Measurements from ENCODE around the gene TSR3. TPM values are rescaled to one million over a fixed set of nuclear protein-coding genes. Genes with fewer than 3 reads are reported as not detected.

TSR3 gene
- total RNA-seq, 1 experiment from 2014 or later, result 58.8 TPM

GRCh38 chr16:1401061-1401757 lies 49.5 kb upstream of the TSR3 start:
- H3K27me3 ChIP-seq (ENCODE audit: insufficient read depth, low read length), result no peaks in the 10 kb centered on the region
- H2BK20ac ChIP-seq (ENCODE audit: low read depth, low read length, poor library complexity, severe bottlenecking), result no peak overlapping the region
- no peaks in the 10 kb centered on the region; the same call in 1 of the 2 replicates for H3K79me2 ChIP-seq (ENCODE audit: insufficient read depth, low read length)
- H3K23ac ChIP-seq (ENCODE audit: insufficient read length, low read depth, low read length), result no peak overlapping the region
- no peak overlapping the region for H3K4ac ChIP-seq (ENCODE audit: low read depth, low read length)
- no peaks in the 10 kb centered on the region for H3K79me1 ChIP-seq (ENCODE audit: insufficient read depth, low read depth, low read length, poor library complexity, severe bottlenecking)
- H4K91ac ChIP-seq (ENCODE audit: insufficient read length, low read depth, low read length), result no peak overlapping the region
- no peaks in the 10 kb centered on the region for H3K9me3 ChIP-seq (ENCODE audit: control insufficient read depth, low read depth, low read length)
- H2AK5ac ChIP-seq (ENCODE audit: insufficient read length, low read length), result no peak overlapping the region
- no peak overlapping the region for H3K27ac Mint-ChIP-seq
- TF ChIP-seq, protein P1, sequence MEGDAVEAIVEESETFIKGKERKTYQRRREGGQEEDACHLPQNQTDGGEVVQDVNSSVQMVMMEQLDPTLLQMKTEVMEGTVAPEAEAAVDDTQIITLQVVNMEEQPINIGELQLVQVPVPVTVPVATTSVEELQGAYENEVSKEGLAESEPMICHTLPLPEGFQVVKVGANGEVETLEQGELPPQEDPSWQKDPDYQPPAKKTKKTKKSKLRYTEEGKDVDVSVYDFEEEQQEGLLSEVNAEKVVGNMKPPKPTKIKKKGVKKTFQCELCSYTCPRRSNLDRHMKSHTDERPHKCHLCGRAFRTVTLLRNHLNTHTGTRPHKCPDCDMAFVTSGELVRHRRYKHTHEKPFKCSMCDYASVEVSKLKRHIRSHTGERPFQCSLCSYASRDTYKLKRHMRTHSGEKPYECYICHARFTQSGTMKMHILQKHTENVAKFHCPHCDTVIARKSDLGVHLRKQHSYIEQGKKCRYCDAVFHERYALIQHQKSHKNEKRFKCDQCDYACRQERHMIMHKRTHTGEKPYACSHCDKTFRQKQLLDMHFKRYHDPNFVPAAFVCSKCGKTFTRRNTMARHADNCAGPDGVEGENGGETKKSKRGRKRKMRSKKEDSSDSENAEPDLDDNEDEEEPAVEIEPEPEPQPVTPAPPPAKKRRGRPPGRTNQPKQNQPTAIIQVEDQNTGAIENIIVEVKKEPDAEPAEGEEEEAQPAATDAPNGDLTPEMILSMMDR (conservative IDR thresholded peaks at IDR 0.05), result no peak
- no peak overlapping the region for H2BK5ac ChIP-seq (ENCODE audit: insufficient read length, low read length)
- H2BK120ac ChIP-seq (ENCODE audit: low read depth, low read length, poor library complexity, severe bottlenecking), result no peak overlapping the region
- peaks cover 7 to 33% (median 32%) of the 10 kb centered on the region in 3 experiments; a peak in 6 of 7 replicates for H3K36me3 Mint-ChIP-seq (ENCODE audit: insufficient read depth in 1 of 3, low read depth in 3 of 3)
- no peak overlapping the region for H2AFZ ChIP-seq (ENCODE audit: low read length)
- DNase-seq, result no peak
- no peaks in the 10 kb centered on the region for H3K27me3 Mint-ChIP-seq (ENCODE audit: low read depth)
- H3K27ac ChIP-seq (ENCODE audit: insufficient read length, low read depth, low read length), result no peak overlapping the region
- no peak overlapping the region for H3K18ac ChIP-seq (ENCODE audit: insufficient read length, low read depth, low read length)
- H3K56ac ChIP-seq (ENCODE audit: insufficient read length, low read depth, low read length), result no peak overlapping the region
- WGBS (ENCODE audit: extremely low coverage, insufficient read length, low lambda C conversion rate), result no CpG with 5 or more reads among the region's 29 CpGs
- no peak overlapping the region for H2BK15ac ChIP-seq (ENCODE audit: low read depth, low read length)
- no peak overlapping the region for H3K4me2 ChIP-seq (ENCODE audit: insufficient read depth, insufficient read length, low read length)
- no peaks in the 10 kb centered on the region for H3K4me1 ChIP-seq (ENCODE audit: insufficient read depth, low read length)
- no peak overlapping the region for H3K9ac ChIP-seq (ENCODE audit: extremely low read depth, insufficient read length, low read length)
- no peak overlapping the region for H3K4me3 Mint-ChIP-seq
- no peak overlapping the region for H4K5ac ChIP-seq (ENCODE audit: insufficient read length, low read depth, low read length)
- H3K9me3 Mint-ChIP-seq, result no peaks in the 10 kb centered on the region
- H3K14ac ChIP-seq (ENCODE audit: insufficient read depth, low read length), result no peak overlapping the region
- H3K4me1 Mint-ChIP-seq, result no peaks in the 10 kb centered on the region
- H4K8ac ChIP-seq (replicated peaks; ENCODE audit: insufficient read length, low read depth, low read length), result no peak overlapping the region
- H2BK12ac ChIP-seq (ENCODE audit: insufficient read length, low read depth, low read length), result no peak overlapping the region
- no peaks in the 10 kb centered on the region for H4K20me1 ChIP-seq (ENCODE audit: control insufficient read depth, insufficient read depth, insufficient read length)
- no peaks in the 10 kb centered on the region for H3K23me2 ChIP-seq (ENCODE audit: insufficient read length, low read depth, low read length, poor library complexity, severe bottlenecking)
- no peak overlapping the region for H3T11ph ChIP-seq (ENCODE audit: low read length)
